IMR-90 (cell line): ENCODE results near the gene TPPP3.

Source experiments
- BHLHE40 ChIP-seq: fragments of 150-350 bp; IDR thresholded peaks from 2 replicates; pipeline ENCODE4 v1.6.1; 2016; ENCODE audit warnings: mild to moderate bottlenecking, low read depth, low read length
- CEBPB ChIP-seq: IDR thresholded peaks from 2 replicates; pipeline ENCODE4 v1.6.1; 2012; ENCODE audit warnings: low read depth, low read length, improper control_type of control experiment
- FOS ChIP-seq: fragments of 150-350 bp; IDR thresholded peaks from 2 replicates; pipeline ENCODE4 v1.6.1; 2016; ENCODE audit warnings: low read depth, low read length
- MAFK ChIP-seq: IDR thresholded peaks from 2 replicates; pipeline ENCODE4 v1.6.1; 2012; ENCODE audit warnings: low read depth, low read length, improper control_type of control experiment
- MAZ ChIP-seq: IDR thresholded peaks from 2 replicates; pipeline ENCODE4 v1.6.1; 2012; ENCODE audit warnings: low read depth, mild to moderate bottlenecking, low read length, improper control_type of control experiment, moderate library complexity, borderline replicate concordance
- MXI1 ChIP-seq: IDR thresholded peaks from 2 replicates; pipeline ENCODE4 v1.6.1; 2012; ENCODE audit warnings: low read depth, mild to moderate bottlenecking, low read length, moderate library complexity, borderline replicate concordance
- POLR2A ChIP-seq: IDR thresholded peaks from 2 replicates; pipeline ENCODE4 v1.6.1; 2012; ENCODE audit warnings: mild to moderate bottlenecking, low read depth, low read length
- RAD21 ChIP-seq: IDR thresholded peaks from 2 replicates; pipeline ENCODE4 v1.6.1; 2012; ENCODE audit warnings: low read length, improper control_type of control experiment
- RCOR1 ChIP-seq: IDR thresholded peaks from 2 replicates; pipeline ENCODE4 v1.6.1; 2012; ENCODE audit warnings: mild to moderate bottlenecking, low read length, improper control_type of control experiment; ENCODE audit not compliant: insufficient replicate concordance
- RFX5 ChIP-seq: IDR thresholded peaks from 2 replicates; pipeline ENCODE4 v1.8.0; 2012; ENCODE audit warnings: low read depth, mild to moderate bottlenecking, low read length, moderate library complexity
- SMC3 ChIP-seq: fragments of 150-350 bp; IDR thresholded peaks from 2 replicates; pipeline ENCODE4 v1.6.1; 2016; ENCODE audit warnings: low read depth, mild to moderate bottlenecking, antibody characterized with exemption, low read length, moderate library complexity
- TF ChIP-seq, protein P1 (sequence below): conservative IDR thresholded peaks from 2 replicates; pipeline ENCODE4 v1.5.1; 2012; ENCODE audit warnings: mild to moderate bottlenecking, low read depth, low read length, improper control_type of control experiment

DNA sequence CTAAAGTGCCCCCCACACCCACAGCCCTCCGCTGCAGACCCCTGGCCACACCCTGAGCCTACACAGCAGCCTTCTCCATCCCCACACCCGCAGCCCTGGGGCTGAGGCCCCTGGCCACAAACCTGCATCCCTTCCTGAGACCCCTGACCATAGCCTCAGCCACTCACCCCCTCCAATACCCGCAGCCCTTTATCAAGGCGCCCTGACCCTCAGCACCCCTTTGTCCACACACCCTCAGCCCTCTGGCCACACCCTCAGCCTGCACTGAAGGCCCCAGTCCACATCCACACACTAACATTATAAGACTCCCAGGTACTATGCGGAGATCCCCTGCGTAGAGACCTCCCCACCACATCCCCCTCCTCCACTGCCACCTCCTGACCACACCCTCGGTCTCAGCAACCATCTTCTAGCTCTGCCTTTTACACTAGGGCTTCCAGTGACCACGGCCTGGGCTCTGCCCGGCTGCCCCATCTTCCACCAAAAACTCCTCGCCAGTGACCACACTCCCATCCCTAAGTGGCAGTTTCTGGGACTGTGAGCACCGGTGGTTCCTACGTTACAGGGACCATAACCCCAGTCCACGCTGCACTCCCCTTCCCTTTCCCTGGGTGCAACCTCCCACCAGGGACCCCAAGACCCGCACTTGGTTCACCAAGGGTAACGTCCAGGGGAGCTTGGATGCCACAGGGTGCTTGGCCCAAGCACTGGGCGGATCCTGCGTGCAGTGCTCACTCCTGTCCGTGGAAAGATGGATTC is 818 bp downstream of the TPPP3 start:
- no peak for TF ChIP-seq FOS
- TF ChIP-seq, protein P1, sequence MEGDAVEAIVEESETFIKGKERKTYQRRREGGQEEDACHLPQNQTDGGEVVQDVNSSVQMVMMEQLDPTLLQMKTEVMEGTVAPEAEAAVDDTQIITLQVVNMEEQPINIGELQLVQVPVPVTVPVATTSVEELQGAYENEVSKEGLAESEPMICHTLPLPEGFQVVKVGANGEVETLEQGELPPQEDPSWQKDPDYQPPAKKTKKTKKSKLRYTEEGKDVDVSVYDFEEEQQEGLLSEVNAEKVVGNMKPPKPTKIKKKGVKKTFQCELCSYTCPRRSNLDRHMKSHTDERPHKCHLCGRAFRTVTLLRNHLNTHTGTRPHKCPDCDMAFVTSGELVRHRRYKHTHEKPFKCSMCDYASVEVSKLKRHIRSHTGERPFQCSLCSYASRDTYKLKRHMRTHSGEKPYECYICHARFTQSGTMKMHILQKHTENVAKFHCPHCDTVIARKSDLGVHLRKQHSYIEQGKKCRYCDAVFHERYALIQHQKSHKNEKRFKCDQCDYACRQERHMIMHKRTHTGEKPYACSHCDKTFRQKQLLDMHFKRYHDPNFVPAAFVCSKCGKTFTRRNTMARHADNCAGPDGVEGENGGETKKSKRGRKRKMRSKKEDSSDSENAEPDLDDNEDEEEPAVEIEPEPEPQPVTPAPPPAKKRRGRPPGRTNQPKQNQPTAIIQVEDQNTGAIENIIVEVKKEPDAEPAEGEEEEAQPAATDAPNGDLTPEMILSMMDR = no peak
- no peak; the same call in 1 of the 2 replicates for TF ChIP-seq POLR2A
- TF ChIP-seq RCOR1 = no peak
- no peak for TF ChIP-seq CEBPB
- no peak for TF ChIP-seq SMC3
- TF ChIP-seq RAD21 = no peak
- no peak for TF ChIP-seq MXI1
- no peak for TF ChIP-seq MAFK
- TF ChIP-seq MAZ = no peak
- no peak for TF ChIP-seq BHLHE40
- no peak for TF ChIP-seq RFX5
